Stimulated activated naive CD8-positive, alpha-beta T cell treated with anti-CD3 and anti-CD28 coated beads, Interleukin-15, Interleukin-2, amounts not matched to agents 100 ng/mL and 50 ng/mL, for 24 hours (primary cell): ENCODE results near the gene FNDC8.
"Not testable (repeated sequence)": the region's sequence is repeated elsewhere in the genome, so short reads cannot be mapped to it uniquely, and the experiment has no call there.

Experiments used
- H3K27ac Mint-ChIP-seq: one replicate; pipeline ENCODE4 v1.8.0; 2021; ENCODE audit warnings: mild to moderate bottlenecking, mixed read lengths
- H3K27me3 Mint-ChIP-seq: one replicate; pipeline ENCODE4 v1.8.0; 2021; ENCODE audit warnings: mixed read lengths
- H3K36me3 Mint-ChIP-seq: one replicate; pipeline ENCODE4 v1.8.0; 2021; ENCODE audit warnings: low read depth, mixed read lengths
- H3K4me1 Mint-ChIP-seq: one replicate; pipeline ENCODE4 v1.8.0; 2021; ENCODE audit warnings: low read depth, mixed read lengths
- H3K4me3 Mint-ChIP-seq: one replicate; pipeline ENCODE4 v1.8.0; 2021; ENCODE audit warnings: mild to moderate bottlenecking, mixed read lengths
- H3K9me3 Mint-ChIP-seq: one replicate; pipeline ENCODE4 v1.8.0; 2021; ENCODE audit warnings: mixed read lengths

The FNDC8 gene

DNA sequence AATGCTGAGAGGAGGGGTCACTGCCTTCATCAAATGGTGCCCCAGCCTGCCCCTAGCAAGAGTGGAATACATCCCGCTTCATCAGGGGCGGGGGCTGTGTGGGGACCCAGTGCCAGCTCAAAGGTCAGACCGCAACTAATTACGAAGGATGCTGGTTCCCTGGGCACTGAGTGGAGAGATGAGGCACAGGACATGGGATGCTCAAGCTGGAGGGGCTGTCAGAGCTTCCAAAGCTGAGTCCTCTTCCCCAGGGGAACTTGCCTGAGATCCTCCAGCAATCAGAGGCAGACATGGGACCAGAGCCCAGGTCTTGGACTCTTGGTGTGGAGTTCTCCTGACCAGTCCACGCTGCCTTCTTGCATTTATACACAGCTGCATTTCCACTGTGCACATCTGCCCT, 45.1 kb downstream of the FNDC8 start:
- no peaks in the 10 kb centered on the region for H3K9me3 Mint-ChIP-seq
- no peaks in the 10 kb centered on the region for H3K36me3 Mint-ChIP-seq
- peaks cover 18% of the 10 kb centered on the region for H3K4me1 Mint-ChIP-seq
- H3K4me3 Mint-ChIP-seq = no peak overlapping the region
- H3K27ac Mint-ChIP-seq = no peak overlapping the region
- H3K27me3 Mint-ChIP-seq = no peaks in the 10 kb centered on the region

DNA sequence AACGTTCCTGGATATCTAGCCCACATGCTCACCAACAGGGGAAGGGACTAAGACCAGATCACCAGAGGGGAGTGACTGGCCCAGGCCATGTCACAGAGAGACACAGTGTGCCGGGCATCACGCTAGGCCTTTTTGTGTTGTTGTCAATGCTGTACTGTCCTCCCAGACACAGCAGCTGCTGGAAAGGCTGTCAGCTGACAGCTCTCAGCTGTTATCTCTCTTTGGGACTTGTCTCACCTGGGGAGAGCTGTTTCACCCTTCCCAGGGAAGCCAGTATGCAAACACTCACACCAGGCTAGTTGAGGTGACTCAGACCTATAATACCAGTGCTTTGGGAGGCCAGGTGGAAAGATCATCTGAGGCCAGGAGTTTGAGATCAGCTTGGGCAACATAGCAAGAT, 45.6 kb downstream of the FNDC8 start:
- Mint-ChIP-seq H3K4me1 (peaks cover 20% of the 10 kb centered on the region), H3K4me3 (no peak overlapping the region), H3K36me3 (no peaks in the 10 kb centered on the region), H3K9me3 (no peaks in the 10 kb centered on the region), H3K27ac (no peak overlapping the region), H3K27me3 (no peaks in the 10 kb centered on the region)

- no peak overlapping the region for H3K27ac Mint-ChIP-seq
- H3K4me1 Mint-ChIP-seq = peaks cover 22% of the 10 kb centered on the region
- H3K36me3 Mint-ChIP-seq = no peaks in the 10 kb centered on the region
- H3K4me3 Mint-ChIP-seq = no peak overlapping the region
- H3K9me3 Mint-ChIP-seq = no peaks in the 10 kb centered on the region
- H3K27me3 Mint-ChIP-seq = no peaks in the 10 kb centered on the region
Measured at GRCh38 chr17:35167666-35168065, 46.3 kb downstream of the FNDC8 start.

DNA sequence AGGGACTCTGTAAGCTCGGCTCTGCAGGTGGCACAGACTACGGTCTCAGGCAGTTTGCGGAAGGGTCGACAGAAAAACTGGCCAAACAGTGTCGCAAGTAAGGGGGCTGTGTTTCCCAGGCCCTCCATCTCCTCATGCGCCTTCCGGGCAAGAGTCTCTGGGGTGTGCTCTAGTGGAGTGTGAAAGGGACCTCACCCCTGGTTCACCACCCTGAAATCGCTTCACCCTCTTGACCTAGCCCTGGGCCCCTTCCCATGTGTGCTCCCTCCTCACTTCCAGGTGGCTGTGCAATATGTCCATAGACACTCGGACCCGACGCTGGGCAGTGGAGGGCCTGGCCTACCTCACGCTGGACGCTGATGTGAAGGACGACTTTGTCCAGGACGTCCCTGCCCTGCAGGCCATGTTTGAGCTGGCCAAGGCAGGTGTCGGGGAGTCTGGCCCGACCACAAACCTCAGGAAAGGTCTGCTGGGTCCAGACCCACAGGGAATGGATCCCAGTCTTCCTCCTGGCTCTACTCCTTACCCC, 48.5 kb downstream of the FNDC8 start:
- Mint-ChIP-seq H3K9me3 (no peaks in the 10 kb centered on the region), H3K4me1 (peaks cover 25% of the 10 kb centered on the region), H3K36me3 (no peaks in the 10 kb centered on the region), H3K4me3 (no peak overlapping the region), H3K27ac (no peak overlapping the region), H3K27me3 (no peaks in the 10 kb centered on the region)

GRCh38 chr17:35170968-35171771, 49.8 kb downstream of the FNDC8 start:
- peak overlapping the region; percentile 46 for H3K27ac Mint-ChIP-seq
- H3K9me3 Mint-ChIP-seq = no peaks in the 10 kb centered on the region
- no peaks in the 10 kb centered on the region for H3K27me3 Mint-ChIP-seq
- peak overlapping the region; percentile 9 for H3K4me3 Mint-ChIP-seq
- peaks cover 30% of the 10 kb centered on the region for H3K4me1 Mint-ChIP-seq
- no peaks in the 10 kb centered on the region for H3K36me3 Mint-ChIP-seq

DNA sequence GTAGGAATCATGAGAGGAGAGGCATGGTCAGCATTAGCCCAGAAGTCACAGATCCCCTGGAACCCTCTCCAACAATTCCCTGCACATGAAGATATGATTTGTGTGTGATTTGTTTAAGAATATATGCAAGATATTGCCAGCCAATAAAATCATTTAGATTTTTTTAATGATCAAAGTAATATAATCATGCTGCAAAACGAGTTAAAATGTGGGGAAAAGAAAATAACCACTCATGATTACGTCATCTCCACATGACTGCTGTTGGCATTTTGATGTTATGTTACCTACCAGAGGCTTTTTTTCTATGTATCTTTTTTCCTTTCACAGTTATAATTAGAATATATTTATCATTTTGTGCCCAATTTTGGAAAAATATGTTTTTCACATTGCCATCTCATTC, 50.4 kb downstream of the FNDC8 start:
- Mint-ChIP-seq H3K9me3 (no peaks in the 10 kb centered on the region), H3K4me1 (peaks cover 36% of the 10 kb centered on the region), H3K27me3 (no peaks in the 10 kb centered on the region), H3K27ac (peak overlapping the region; percentile 46), H3K4me3 (peak overlapping the region; percentile 9), H3K36me3 (no peaks in the 10 kb centered on the region)

DNA sequence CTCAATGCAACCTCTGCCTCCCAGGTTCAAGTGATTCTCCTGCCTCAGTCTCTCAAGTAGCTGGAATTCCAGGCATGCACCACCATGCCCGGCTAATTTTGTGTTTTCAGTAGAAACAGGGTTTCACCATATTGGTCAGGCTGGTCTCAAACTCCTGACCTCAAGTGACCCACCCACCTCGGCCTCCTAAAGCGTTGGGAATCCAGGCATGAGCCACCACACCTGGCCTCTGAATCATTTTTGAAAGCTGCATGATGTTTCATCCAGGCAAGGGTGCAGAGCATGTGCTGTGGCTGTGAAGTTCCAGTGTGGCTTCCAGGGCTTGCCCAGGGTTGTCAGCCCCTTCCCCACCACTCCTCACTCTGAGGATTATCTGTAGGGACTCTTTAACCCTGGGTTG, 50.9 kb downstream of the FNDC8 start:
- H3K4me3 Mint-ChIP-seq, H3K27me3 Mint-ChIP-seq, H3K36me3 Mint-ChIP-seq, H3K9me3 Mint-ChIP-seq: not testable (repeated sequence)
- peak overlapping the region; percentile 38 for H3K27ac Mint-ChIP-seq
- peaks cover 41% of the 10 kb centered on the region for H3K4me1 Mint-ChIP-seq

- H3K27me3 Mint-ChIP-seq = no peaks in the 10 kb centered on the region
- no peak overlapping the region for H3K4me3 Mint-ChIP-seq
- H3K27ac Mint-ChIP-seq = peak overlapping the region; percentile 4
- peaks cover 53% of the 10 kb centered on the region for H3K4me1 Mint-ChIP-seq
- H3K36me3 Mint-ChIP-seq = no peaks in the 10 kb centered on the region
- H3K9me3 Mint-ChIP-seq = no peaks in the 10 kb centered on the region
Measured at GRCh38 chr17:35174835-35175334, 53.5 kb downstream of the FNDC8 start.

GRCh38 chr17:35175638-35176415, 54.4 kb downstream of the FNDC8 start:
- Mint-ChIP-seq H3K27ac (no peak overlapping the region), H3K9me3 (no peaks in the 10 kb centered on the region), H3K27me3 (no peaks in the 10 kb centered on the region), H3K4me3 (no peak overlapping the region), H3K36me3 (no peaks in the 10 kb centered on the region), H3K4me1 (peaks cover 53% of the 10 kb centered on the region)

DNA sequence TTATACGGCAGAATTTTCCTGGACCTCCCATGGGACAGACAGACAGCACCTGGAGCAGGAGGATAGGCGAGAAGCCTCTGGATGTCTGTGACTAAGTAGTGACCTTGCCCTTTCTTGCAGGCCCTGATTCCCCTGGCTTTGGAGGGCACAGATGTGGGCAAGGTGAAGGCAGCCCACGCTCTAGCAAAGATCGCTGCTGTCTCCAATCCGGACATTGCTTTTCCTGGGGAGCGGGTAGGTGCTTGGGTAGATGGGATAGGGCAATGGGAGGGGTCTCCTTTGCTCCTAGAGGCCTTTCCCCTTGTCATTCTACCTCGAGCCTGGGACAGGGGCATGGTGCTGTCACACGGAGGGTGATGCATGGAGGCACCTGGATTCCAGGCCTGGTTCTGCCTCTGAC, 55.5 kb downstream of the FNDC8 start:
- no peak overlapping the region for H3K4me3 Mint-ChIP-seq
- no peak overlapping the region for H3K27ac Mint-ChIP-seq
- H3K36me3 Mint-ChIP-seq = no peaks in the 10 kb centered on the region
- no peaks in the 10 kb centered on the region for H3K27me3 Mint-ChIP-seq
- H3K4me1 Mint-ChIP-seq = peaks cover 48% of the 10 kb centered on the region
- H3K9me3 Mint-ChIP-seq = no peaks in the 10 kb centered on the region

DNA sequence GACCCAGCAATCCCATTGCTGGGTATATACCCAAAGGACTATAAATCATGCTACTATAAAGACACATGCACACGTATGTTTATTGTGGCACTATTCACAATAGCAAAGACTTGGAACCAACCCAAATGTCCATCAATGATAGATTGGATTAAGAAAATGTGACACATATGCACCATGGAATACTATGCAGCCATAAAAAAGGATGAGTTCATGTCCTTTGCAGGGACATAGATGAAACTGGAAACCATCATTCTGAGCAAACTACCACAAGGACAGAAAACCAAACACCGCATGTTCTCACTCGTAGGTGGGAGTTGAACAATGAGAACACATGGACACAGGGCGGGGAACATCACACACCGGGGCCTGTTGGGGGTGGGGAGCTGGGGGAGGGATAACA, 58.0 kb downstream of the FNDC8 start:
- H3K36me3 Mint-ChIP-seq, H3K27me3 Mint-ChIP-seq, H3K27ac Mint-ChIP-seq, H3K9me3 Mint-ChIP-seq, H3K4me3 Mint-ChIP-seq: not testable (repeated sequence)
- peaks cover 58% of the 10 kb centered on the region for H3K4me1 Mint-ChIP-seq
